Epithelial cell of esophagus (primary cell): ENCODE data around the gene B3GALT4.

ENCODE experiments used
- DNase-seq: peaks from one replicate; pipeline ENCODE4 v3.0.0; 2010; ENCODE audit warnings: low read depth
- H3K4me3 ChIP-seq: 2 replicates; pipeline ENCODE4 v1.5.1; 2011; ENCODE audit warnings: mild to moderate bottlenecking, low read length, control low read depth
- CTCF ChIP-seq: IDR thresholded peaks from 2 replicates; pipeline ENCODE4 v1.5.1; 2011; ENCODE audit warnings: low read depth, mild to moderate bottlenecking, low read length, control low read depth, inconsistent platforms; ENCODE audit not compliant: insufficient read depth; ENCODE audit errors: missing control alignments

Gene B3GALT4

DNA sequence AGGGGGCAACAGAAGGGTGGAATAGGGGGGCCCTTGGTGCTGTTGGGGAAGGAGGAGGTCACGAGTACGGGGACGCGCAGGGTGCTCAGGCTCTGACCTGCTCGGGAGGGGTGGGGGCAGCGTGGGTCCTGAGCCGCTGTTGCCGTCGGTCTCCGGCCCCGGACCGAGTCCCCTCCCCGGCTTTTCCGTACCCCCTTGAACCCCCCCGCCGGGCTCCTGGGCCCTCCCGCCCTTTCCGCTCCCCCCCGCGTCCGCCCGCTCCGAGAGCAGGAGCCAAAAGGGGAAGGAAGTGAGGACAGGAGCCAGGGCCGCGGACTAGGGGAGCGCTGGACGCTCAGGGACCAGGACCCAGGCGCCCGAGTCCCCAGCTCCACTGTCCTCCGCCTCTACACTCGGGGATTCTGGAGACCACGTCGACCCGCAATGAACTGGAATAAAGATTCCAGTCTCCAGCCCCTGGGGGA is 21.9 kb downstream of the B3GALT4 start, which contains the start of gene RGL2:
Gene RGL2 (minus strand): TSS at position 170 of the 464 bp plus-strand sequence. CDS start 332 bp downstream, outside the sequence.
- H3K4me3 ChIP-seq: peak within 1 kb of the TSS; percentile 98
- DNase-seq: peak; percentile 55
- no peak for TF ChIP-seq CTCF

GRCh38 chr6:33299237-33299944 is 22.5 kb downstream of the B3GALT4 start:
- peak; percentile 75 for TF ChIP-seq CTCF
- H3K4me3 ChIP-seq: peak overlapping the region; percentile 98
- peak; percentile 92 for DNase-seq

GRCh38 chr6:33301877-33302276 is 25.0 kb downstream of the B3GALT4 start:
- DNase-seq: no peak
- TF ChIP-seq CTCF: no peak
- H3K4me3 ChIP-seq: no peak overlapping the region

DNA sequence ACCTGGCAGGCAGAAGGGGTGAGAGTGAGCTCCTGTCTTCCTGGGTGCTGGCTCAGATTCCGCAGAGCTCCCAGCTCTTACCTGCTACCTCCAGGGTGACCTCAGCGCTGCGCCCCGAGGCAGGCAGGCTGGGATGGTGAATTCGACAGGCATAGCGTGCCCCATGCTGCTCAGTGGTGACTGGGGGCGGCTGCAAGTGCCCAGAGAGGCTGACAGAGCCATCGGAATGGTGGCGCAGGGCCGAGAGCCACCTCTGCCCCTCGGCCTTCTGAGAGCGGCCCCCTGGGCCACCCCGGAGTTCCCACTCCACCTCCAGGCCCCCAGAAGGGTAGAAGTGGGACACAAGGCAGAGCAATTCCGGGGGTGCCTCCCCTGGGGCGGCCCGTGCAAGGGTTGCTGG is 27.3 kb downstream of the B3GALT4 start:
- no peak for TF ChIP-seq CTCF
- DNase-seq: no peak
- no peak overlapping the region for H3K4me3 ChIP-seq

DNA sequence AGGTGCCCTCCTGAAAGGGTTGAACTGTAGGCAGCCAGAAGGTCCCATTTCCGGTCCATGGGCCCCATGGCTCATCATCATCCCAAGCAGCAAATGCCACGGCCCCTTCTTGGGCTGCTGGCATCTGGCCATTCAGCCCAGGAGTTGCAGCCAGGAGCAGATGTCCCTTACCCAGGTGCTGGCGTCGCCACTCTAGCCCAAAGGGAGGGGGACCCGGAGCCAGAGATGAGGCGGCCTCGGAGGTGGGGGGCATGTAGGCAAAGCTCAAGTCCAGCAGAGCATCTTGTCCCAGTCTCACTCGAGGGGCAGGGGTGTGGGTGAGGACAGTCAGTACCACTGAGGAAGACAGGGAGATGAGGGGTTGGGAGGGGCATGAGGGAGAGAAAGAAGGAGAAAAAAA is 28.1 kb downstream of the B3GALT4 start:
- no peak for DNase-seq
- H3K4me3 ChIP-seq: no peak overlapping the region
- TF ChIP-seq CTCF: no peak

DNA sequence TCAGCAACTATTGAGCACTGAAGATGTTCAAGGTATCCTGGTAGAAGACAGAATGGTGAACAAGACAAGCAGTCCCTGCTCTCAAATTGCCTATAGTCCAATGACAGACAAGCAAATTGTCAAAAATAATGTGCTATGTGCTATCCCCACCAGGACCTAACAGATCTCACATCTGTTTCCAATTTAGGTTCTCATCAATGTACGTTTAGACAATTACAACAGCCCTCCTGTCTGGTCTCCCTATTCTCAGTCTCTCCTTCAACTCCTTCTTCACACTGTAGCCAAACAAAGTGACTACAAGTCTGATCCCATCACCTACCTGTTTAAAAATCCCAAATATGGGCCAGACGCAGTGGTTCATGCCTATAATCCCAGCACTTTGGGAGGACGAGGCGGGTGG is 29.4 kb downstream of the B3GALT4 start:
- no peak for TF ChIP-seq CTCF
- no peak overlapping the region for H3K4me3 ChIP-seq
- no peak for DNase-seq
